SU-DHL-6 (cell line): ENCODE measurements around the gene ANKS1B.

Experiments
- CTCF ChIP-seq: fragments of 200-600 bp; sonication (generic); IDR thresholded peaks from one replicate; pipeline ENCODE4 v1.5.1; 2017; ENCODE audit warnings: antibody characterized with exemption, mild to moderate bottlenecking, low read length, moderate library complexity; ENCODE audit not compliant: insufficient read depth, poor library complexity, severe bottlenecking
- EZH2phosphoT487 ChIP-seq: fragments of 200-600 bp; sonication (generic), shearing (Covaris generic); conservative IDR thresholded peaks from 2 replicates; pipeline ENCODE4 v1.6.1; 2018; ENCODE audit warnings: mild to moderate bottlenecking, antibody characterized with exemption, low read length, moderate library complexity, mixed read lengths

- no peak for TF ChIP-seq CTCF
- no peak for TF ChIP-seq EZH2phosphoT487
Measured at GRCh38 chr12:99985129-99985570, 414 bp upstream of the ANKS1B start.
